Gastrocnemius medialis (tissue), 4 donors: Measurements from ENCODE around the gene CFAP161.

Experiments used
- CTCF ChIP-seq, 5 experiments: fragments of 450-650 bp in 3 of 5; fragments of 200-600 bp in 2 of 5; sonication (generic) in 2 of 5; IDR thresholded peaks in 4 of 5; conservative IDR thresholded peaks in 1 of 5; 1 replicate in 4 of 5; 2 replicates in 1 of 5; pipeline ENCODE4 v1.5.1; 2016 to 2019; ENCODE audit warnings: antibody characterized with exemption in 5 of 5, mild to moderate bottlenecking in 3 of 5, moderate library complexity in 3 of 5
- POLR2A ChIP-seq, 2 donors: fragments of 450-650 bp; IDR thresholded peaks; one replicate each; pipeline ENCODE4 v1.6.1; 2017; ENCODE audit warnings: antibody characterized with exemption in 2 of 2, mild to moderate bottlenecking in 2 of 2, moderate library complexity in 2 of 2

GRCh38 chr15:81174125-81174791 lies 40.2 kb downstream of the CFAP161 start:
- TF ChIP-seq CTCF (IDR thresholded peaks at IDR 0.05 in 4 of 5, conservative IDR thresholded peaks at IDR 0.05 in 1 of 5) (no peak), POLR2A (IDR thresholded peaks at IDR 0.05) (no peak)
